Liver (tissue), 9 donors: ENCODE results near the gene CABLES1. TPM values are rescaled to one million over a fixed set of nuclear protein-coding genes. Genes with fewer than 3 reads are reported as not detected.
A peak's percentile ranks its signal among the peaks of the same experiment; 100 is the strongest.

Source experiments
- DNase-seq: peaks from one replicate; pipeline ENCODE4 v3.0.0-alpha.2; 2017; ENCODE audit warnings: low spot score
- H3K27ac ChIP-seq, 2 donors: one replicate each; pipeline ENCODE4 v1.7.0; 2013; ENCODE audit warnings: inconsistent platforms in 2 of 2, low read length in 2 of 2, control low read depth in 1 of 2, low read depth in 1 of 2, mild to moderate bottlenecking in 1 of 2
- H3K27me3 ChIP-seq, 4 donors: one replicate each; pipeline versions ENCODE4 v1.6.1 to v1.7.0; 2013; ENCODE audit warnings: low read length in 3 of 4, inconsistent platforms in 1 of 4, mild to moderate bottlenecking in 1 of 4, moderate library complexity in 1 of 4; ENCODE audit not compliant: control insufficient read depth in 4 of 4, insufficient read depth in 4 of 4
- H3K36me3 ChIP-seq, 4 donors: one replicate each; pipeline versions ENCODE4 v1.6.1 to v1.7.0; 2013; ENCODE audit warnings: low read length in 3 of 4, mild to moderate bottlenecking in 3 of 4, low read depth in 1 of 4, moderate library complexity in 1 of 4; ENCODE audit not compliant: control insufficient read depth in 4 of 4, insufficient read depth in 3 of 4
- H3K4me1 ChIP-seq, 4 donors: one replicate each; pipeline versions ENCODE4 v1.6.1 to v1.7.0; 2013; ENCODE audit warnings: low read length in 3 of 4, mild to moderate bottlenecking in 3 of 4, moderate library complexity in 1 of 4; ENCODE audit not compliant: control insufficient read depth in 4 of 4, insufficient read depth in 4 of 4
- H3K4me3 ChIP-seq, 3 donors: one replicate each; pipeline versions ENCODE4 v1.6.1 to v1.7.0; 2013; ENCODE audit warnings: low read length in 3 of 3, control low read depth in 1 of 3, low read depth in 1 of 3, mild to moderate bottlenecking in 1 of 3
- H3K9ac ChIP-seq, 2 donors: one replicate each; pipeline ENCODE4 v1.7.0; 2013; ENCODE audit warnings: low read length in 2 of 2, mild to moderate bottlenecking in 2 of 2, moderate library complexity in 2 of 2, control low read depth in 1 of 2, low read depth in 1 of 2
- H3K9me3 ChIP-seq, 4 donors: one replicate each; pipeline versions ENCODE4 v1.6.1 to v1.7.0; 2013; ENCODE audit warnings: low read length in 3 of 4; ENCODE audit not compliant: control insufficient read depth in 4 of 4
- FOXA2 ChIP-seq: IDR thresholded peaks from 2 replicates; pipeline ENCODE4 v1.6.1; 2016; ENCODE audit warnings: antibody characterized with exemption
- HNF4G ChIP-seq: IDR thresholded peaks from 2 replicates; pipeline ENCODE4 v1.6.1; 2016; ENCODE audit warnings: antibody characterized with exemption
- NR2F2 ChIP-seq: IDR thresholded peaks from 2 replicates; pipeline ENCODE4 v1.6.1; 2016; ENCODE audit warnings: antibody characterized with exemption
- RAD21 ChIP-seq, 2 donors: IDR thresholded peaks; 2 replicates each; pipeline ENCODE4 v1.6.1; 2016; ENCODE audit warnings: antibody characterized with exemption in 2 of 2, mild to moderate bottlenecking in 2 of 2
- SP1 ChIP-seq: IDR thresholded peaks from 2 replicates; pipeline ENCODE4 v1.6.1; 2018; ENCODE audit warnings: antibody characterized with exemption, mild to moderate bottlenecking
- TAF1 ChIP-seq: conservative IDR thresholded peaks from 2 replicates; pipeline ENCODE4 v1.6.1; 2016; ENCODE audit warnings: antibody characterized with exemption, mild to moderate bottlenecking
- YY1 ChIP-seq: IDR thresholded peaks from 2 replicates; pipeline ENCODE4 v1.6.1; 2016; ENCODE audit warnings: antibody characterized with exemption, mild to moderate bottlenecking
- WGBS: extraction: QIAGEN DNeasy Blood & Tissue Kit; methylation state at CpG from one replicate; pipeline ENCODE4 v1.1.7; 2013; 5-methylcytosine and 5-hydroxymethylcytosine counted together
- polyA plus RNA-seq, 2 donors: library from polyadenylated mRNA; stranded (reverse) in 1 of 2; unstranded in 1 of 2; fragments of 200-250 nt in 1 of 2; fragments of >200 nt in 1 of 2; fragmentation: Nextera tagmentation in 1 of 2; extraction: Ambion mirVana in 1 of 2; gene quantifications; one replicate each; pipeline versions ENCODE4 v1.2.1 to v1.2.3, GENCODE V29; 2013 to 2015
- total RNA-seq, 2 donors: library from RNA; depleted of rRNA; stranded (reverse); fragments of >200 nt; gene quantifications; one replicate each; pipeline ENCODE4 v1.2.3, GENCODE V29; 2014
- TF ChIP-seq, protein P1 (sequence below): IDR thresholded peaks from 2 replicates; pipeline ENCODE4 v1.6.1; 2016; ENCODE audit warnings: antibody characterized with exemption
- TF ChIP-seq, protein P2 (sequence below): IDR thresholded peaks from 2 replicates; pipeline ENCODE4 v1.6.1; 2016; ENCODE audit warnings: antibody characterized with exemption, mild to moderate bottlenecking
- donor health status: healthy.
- donor health status: healthy.
- donor health status: healthy.
- donor health status: healthy.
- donor health status: healthy.

Gene CABLES1
- total and polyA plus RNA-seq, 4 donors: 3.3 to 8.9 (median 4.5) TPM

DNA sequence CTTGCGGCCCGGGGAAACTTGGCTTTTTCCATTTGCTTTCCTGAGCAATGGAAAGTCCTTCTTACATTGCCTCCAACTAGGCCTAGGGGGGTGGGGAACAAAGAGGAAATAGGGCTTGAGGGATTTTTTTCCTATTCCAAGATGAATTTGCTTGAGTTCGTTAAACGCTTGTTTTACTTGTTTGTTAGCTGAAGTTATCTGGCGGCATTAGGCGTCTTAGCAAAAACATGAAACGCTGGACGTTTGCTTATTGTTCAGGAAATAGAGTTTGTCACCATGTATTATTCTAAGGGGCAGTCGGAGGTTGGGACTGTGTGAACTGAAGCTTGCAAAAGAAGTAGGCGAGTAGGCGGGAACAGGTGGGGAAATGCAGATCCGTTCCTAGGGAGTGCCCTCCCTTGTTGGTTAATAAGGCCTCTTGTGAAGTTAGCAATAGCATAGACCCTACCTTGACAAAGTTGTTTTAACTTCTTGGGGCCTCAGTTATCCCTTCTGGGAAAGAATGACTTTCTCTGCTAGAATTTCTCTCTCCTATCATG lies 1.9 kb downstream of the CABLES1 start:
- no peaks in the 10 kb centered on the region for H3K27me3 ChIP-seq
- WGBS: 17% methylated on average over 12 of the region's 12 CpGs
- H3K9me3 ChIP-seq: no peaks in the 10 kb centered on the region
- H3K36me3 ChIP-seq: no peaks in the 10 kb centered on the region
- peak overlapping the region; percentile 41 to 58 for H3K9ac ChIP-seq
- DNase-seq: no peak
- peak overlapping the region; percentile 72 to 85 for H3K27ac ChIP-seq
- TF ChIP-seq SP1 (no peak), RAD21 (IDR thresholded peaks at IDR 0.05) (peak in 1 of 2 donors; percentile 6)
- peak overlapping the region; percentile 50 to 85 (median 78) for H3K4me3 ChIP-seq
- H3K4me1 ChIP-seq: peaks cover 14 to 67% (median 53%) of the 10 kb centered on the region in 4 donors

DNA sequence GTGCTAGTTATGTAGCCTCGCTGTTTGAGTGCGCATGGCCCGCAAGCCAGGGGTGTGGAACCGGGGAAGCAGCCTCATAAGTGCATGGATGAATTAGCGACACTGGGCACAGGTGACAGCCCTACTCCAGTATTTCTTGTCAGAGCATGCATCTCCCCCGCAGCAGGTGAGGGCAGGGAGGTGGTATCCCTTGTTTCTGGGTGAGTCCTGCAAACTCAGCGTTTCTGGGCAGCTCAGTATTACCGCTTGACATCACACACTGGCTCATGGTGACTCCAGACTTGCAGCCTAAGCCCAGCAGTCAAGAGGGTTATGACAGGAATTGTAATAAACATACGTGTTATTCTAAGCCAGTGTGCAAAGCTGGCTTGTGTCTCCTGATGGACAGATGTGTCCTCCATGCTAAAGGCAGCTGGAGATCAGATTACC lies 2.5 kb downstream of the CABLES1 start:
- DNase-seq: no peak
- Histone ChIP-seq H3K27me3 (no peaks in the 10 kb centered on the region), H3K9ac (no peak overlapping the region), H3K9me3 (no peaks in the 10 kb centered on the region), H3K4me3 (peak overlapping the region; percentile 50 to 85 (median 78)), H3K27ac (no peak overlapping the region), H3K36me3 (no peaks in the 10 kb centered on the region), H3K4me1 (peaks cover 16 to 73% (median 60%) of the 10 kb centered on the region in 4 donors)
- WGBS: 75% methylated on average over 9 of the region's 9 CpGs
- TF ChIP-seq, protein P1, sequence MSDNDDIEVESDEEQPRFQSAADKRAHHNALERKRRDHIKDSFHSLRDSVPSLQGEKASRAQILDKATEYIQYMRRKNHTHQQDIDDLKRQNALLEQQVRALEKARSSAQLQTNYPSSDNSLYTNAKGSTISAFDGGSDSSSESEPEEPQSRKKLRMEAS: no peak
- TF ChIP-seq HNF4G: no peak
- no peak for TF ChIP-seq FOXA2
- no peak for TF ChIP-seq TAF1

DNA sequence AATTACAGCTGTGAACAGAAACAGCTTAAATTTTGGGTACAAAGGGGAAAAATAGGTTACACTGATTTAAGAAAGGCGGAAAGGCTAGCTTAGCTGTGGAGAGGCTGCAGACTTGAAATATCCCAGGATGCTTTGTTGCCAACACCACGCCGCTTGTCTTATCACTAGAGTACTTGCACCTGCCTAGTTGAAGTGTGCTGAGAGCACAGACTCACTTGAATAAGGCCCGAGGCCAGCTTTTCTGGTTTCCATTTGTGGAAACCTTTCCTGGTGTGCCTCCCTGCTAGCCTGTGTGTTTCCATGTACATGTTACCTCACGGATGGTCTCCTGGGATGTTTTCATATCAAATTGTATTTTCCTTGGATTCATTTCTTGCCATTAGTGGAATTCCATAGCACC lies 3.2 kb downstream of the CABLES1 start:
- H3K4me3 ChIP-seq: no peak overlapping the region
- H3K9ac ChIP-seq: no peak overlapping the region
- H3K4me1 ChIP-seq: peaks cover 18 to 80% (median 65%) of the 10 kb centered on the region in 4 donors
- 71% methylated on average over 5 of the region's 5 CpGs for WGBS
- no peaks in the 10 kb centered on the region for H3K9me3 ChIP-seq
- no peaks in the 10 kb centered on the region for H3K36me3 ChIP-seq
- H3K27ac ChIP-seq: no peak overlapping the region
- TF ChIP-seq FOXA2: no peak
- TF ChIP-seq, protein P2, sequence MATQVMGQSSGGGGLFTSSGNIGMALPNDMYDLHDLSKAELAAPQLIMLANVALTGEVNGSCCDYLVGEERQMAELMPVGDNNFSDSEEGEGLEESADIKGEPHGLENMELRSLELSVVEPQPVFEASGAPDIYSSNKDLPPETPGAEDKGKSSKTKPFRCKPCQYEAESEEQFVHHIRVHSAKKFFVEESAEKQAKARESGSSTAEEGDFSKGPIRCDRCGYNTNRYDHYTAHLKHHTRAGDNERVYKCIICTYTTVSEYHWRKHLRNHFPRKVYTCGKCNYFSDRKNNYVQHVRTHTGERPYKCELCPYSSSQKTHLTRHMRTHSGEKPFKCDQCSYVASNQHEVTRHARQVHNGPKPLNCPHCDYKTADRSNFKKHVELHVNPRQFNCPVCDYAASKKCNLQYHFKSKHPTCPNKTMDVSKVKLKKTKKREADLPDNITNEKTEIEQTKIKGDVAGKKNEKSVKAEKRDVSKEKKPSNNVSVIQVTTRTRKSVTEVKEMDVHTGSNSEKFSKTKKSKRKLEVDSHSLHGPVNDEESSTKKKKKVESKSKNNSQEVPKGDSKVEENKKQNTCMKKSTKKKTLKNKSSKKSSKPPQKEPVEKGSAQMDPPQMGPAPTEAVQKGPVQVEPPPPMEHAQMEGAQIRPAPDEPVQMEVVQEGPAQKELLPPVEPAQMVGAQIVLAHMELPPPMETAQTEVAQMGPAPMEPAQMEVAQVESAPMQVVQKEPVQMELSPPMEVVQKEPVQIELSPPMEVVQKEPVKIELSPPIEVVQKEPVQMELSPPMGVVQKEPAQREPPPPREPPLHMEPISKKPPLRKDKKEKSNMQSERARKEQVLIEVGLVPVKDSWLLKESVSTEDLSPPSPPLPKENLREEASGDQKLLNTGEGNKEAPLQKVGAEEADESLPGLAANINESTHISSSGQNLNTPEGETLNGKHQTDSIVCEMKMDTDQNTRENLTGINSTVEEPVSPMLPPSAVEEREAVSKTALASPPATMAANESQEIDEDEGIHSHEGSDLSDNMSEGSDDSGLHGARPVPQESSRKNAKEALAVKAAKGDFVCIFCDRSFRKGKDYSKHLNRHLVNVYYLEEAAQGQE: no peak
- TF ChIP-seq NR2F2: no peak
- TF ChIP-seq YY1: no peak
- no peaks in the 10 kb centered on the region for H3K27me3 ChIP-seq
- no peak for DNase-seq
